Measurements from ENCODE around the gene CAP2.
"Not testable (repeated sequence)": the region's sequence is repeated elsewhere in the genome, so short reads cannot be mapped to it uniquely, and the experiment has no call there.

The CAP2 gene

GRCh38 chr6:17505767-17506280 lies 112.4 kb downstream of the CAP2 start:
- DNase-seq, result peak; percentile 68

- DNase-seq, result no peak
Observed at GRCh38 chr6:17506531-17506930, 113.1 kb downstream of the CAP2 start.

GRCh38 chr6:17506962-17507361 lies 113.6 kb downstream of the CAP2 start:
- no peak for DNase-seq

GRCh38 chr6:17511084-17511483 lies 117.7 kb downstream of the CAP2 start:
- DNase-seq, result no peak

GRCh38 chr6:17511580-17511979 lies 118.2 kb downstream of the CAP2 start:
- no peak for DNase-seq

- DNase-seq, result peak; percentile 16
Observed at GRCh38 chr6:17519120-17519519, 125.7 kb downstream of the CAP2 start.

- no peak for DNase-seq
Observed at GRCh38 chr6:17525637-17526036, 132.2 kb downstream of the CAP2 start.

- no peak for DNase-seq
Observed at GRCh38 chr6:17527076-17527475, 133.7 kb downstream of the CAP2 start.

GRCh38 chr6:17530321-17530835 lies 137.0 kb downstream of the CAP2 start:
- DNase-seq, result no peak

- DNase-seq, result no peak
Observed at GRCh38 chr6:17536586-17536985, 143.2 kb downstream of the CAP2 start.

GRCh38 chr6:17542243-17542642 lies 148.8 kb downstream of the CAP2 start:
- DNase-seq, result no peak

GRCh38 chr6:17545681-17546080 lies 152.3 kb downstream of the CAP2 start:
- DNase-seq, result not testable (repeated sequence)

- no peak for DNase-seq
Observed at GRCh38 chr6:17551383-17551958, 158.1 kb downstream of the CAP2 start.

GRCh38 chr6:17552861-17553260 lies 159.5 kb downstream of the CAP2 start:
- no peak for DNase-seq

- no peak for DNase-seq
Observed at GRCh38 chr6:17556014-17556413, 162.6 kb downstream of the CAP2 start.

- DNase-seq, result no peak
Observed at GRCh38 chr6:17562636-17563035, 169.2 kb downstream of the CAP2 start.

GRCh38 chr6:17565399-17565798 lies 172.0 kb downstream of the CAP2 start:
- DNase-seq, result no peak

- DNase-seq, result peak; percentile 67
Observed at GRCh38 chr6:17574866-17575560, 181.6 kb downstream of the CAP2 start.

GRCh38 chr6:17577059-17577458 lies 183.7 kb downstream of the CAP2 start:
- DNase-seq, result no peak

- DNase-seq, result peak; percentile 56
Observed at GRCh38 chr6:17580518-17581048, 187.2 kb downstream of the CAP2 start.

- not testable (repeated sequence) for DNase-seq
Observed at GRCh38 chr6:17581282-17581681, 187.9 kb downstream of the CAP2 start.

- DNase-seq, result no peak
Observed at GRCh38 chr6:17583811-17584210, 190.4 kb downstream of the CAP2 start.

- peak; percentile 75 for DNase-seq
Observed at GRCh38 chr6:17584241-17584803, 190.9 kb downstream of the CAP2 start.
